Mucosa of descending colon (tissue), 3 donors: ENCODE measurements around the gene HEG1. TPM values are rescaled to one million over a fixed set of nuclear protein-coding genes. Genes with fewer than 3 reads are reported as not detected.

Experiments
- ATAC-seq: fragments of 200-7000 bp; cut with Tn5 transposase; one replicate; pipeline ENCODE4 v1.9.1; 2020; ENCODE audit warnings: mild to moderate bottlenecking, moderate library complexity
- DNase-seq, 3 donors: peaks; one replicate each; pipeline ENCODE4 v3.0.0-alpha.2; 2020
- H3K36me3 ChIP-seq: fragments of 200-600 bp; one replicate; pipeline ENCODE4 v1.8.0; 2021; ENCODE audit warnings: low read depth, mild to moderate bottlenecking
- H3K4me1 ChIP-seq: fragments of 200-600 bp; one replicate; pipeline ENCODE4 v1.8.0; 2021; ENCODE audit warnings: low read depth, mild to moderate bottlenecking
- H3K4me3 ChIP-seq: fragments of 200-600 bp; one replicate; pipeline ENCODE4 v1.8.0; 2021; ENCODE audit warnings: mild to moderate bottlenecking
- H3K9me3 ChIP-seq: fragments of 200-600 bp; one replicate; pipeline ENCODE4 v1.8.0; 2021; ENCODE audit warnings: mild to moderate bottlenecking
- CTCF ChIP-seq: fragments of 200-600 bp; IDR thresholded peaks from one replicate; pipeline ENCODE4 v1.8.0; 2022; ENCODE audit warnings: antibody characterized with exemption, mild to moderate bottlenecking
- intact Hi-C, 2 donors: fragments of 100-400 bp; cut with DNase I in 1 of 2; cut with micrococcal nuclease in 1 of 2; formaldehyde crosslinking; loops; one replicate each; pipeline versions ENCODE4 v1.11.0 to v1.11.1; 2022; cut with DNase I, micrococcal nuclease
- total RNA-seq, 3 donors: library from RNA; stranded (reverse); fragmentation: NEBNext Ultra II Directional in 2 of 3; extraction: Animal tissue kit (Norgen Biotek cat#: 25700) in 2 of 3; gene quantifications; one replicate each; pipeline versions ENCODE4 v1.2.1 to v1.2.4, GENCODE V29; 2021 to 2023
- donor health status: DM: no; HTN: no; CAD: no; lungs with moderate emphysema.
- donor health status: DM: no; HTN: no; CAD: no.
- donor health status: DM: no; HTN: yes; CAD: no.

HEG1 gene
- total RNA-seq, 3 donors from 2014 or later: 7.4 to 45.3 (median 15.0) TPM

DNA sequence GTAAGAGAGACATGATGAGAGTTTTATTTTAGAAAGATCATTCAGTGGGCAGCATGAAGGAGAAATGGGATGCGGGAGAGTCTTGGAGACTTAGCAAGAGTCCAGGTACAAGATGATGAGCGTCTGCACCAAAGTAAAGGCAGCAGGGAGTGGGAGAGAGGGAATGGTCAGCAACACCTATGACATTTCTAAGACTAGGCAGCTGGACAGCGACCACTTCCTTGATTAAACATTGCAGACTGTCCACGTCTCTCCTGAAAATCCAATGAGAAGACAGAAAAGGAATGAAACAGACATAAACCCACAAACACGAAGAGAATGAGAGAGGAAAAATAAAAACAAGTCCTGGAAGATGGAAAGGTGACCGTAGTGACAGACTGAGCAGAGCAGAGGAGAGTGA is 46.7 kb upstream of the HEG1 start:
- ATAC-seq (no peak), DNase-seq (no peak)
- Histone ChIP-seq H3K36me3 (no peaks in the 10 kb centered on the region), H3K4me3 (no peak overlapping the region), H3K4me1 (no peaks in the 10 kb centered on the region), H3K9me3 (no peaks in the 10 kb centered on the region)
- TF ChIP-seq CTCF: no peak
- intact Hi-C loops: no loop called here

- intact Hi-C loops: no loop called here
- H3K4me1 ChIP-seq: no peaks in the 10 kb centered on the region
- H3K9me3 ChIP-seq: no peaks in the 10 kb centered on the region
These were observed 43.0 kb upstream of the HEG1 start for GRCh38 chr3:125098611-125099291.

GRCh38 chr3:125090649-125091048 is 34.9 kb upstream of the HEG1 start:
- DNase-seq: no peak
- no peak overlapping the region for H3K4me3 ChIP-seq
- intact Hi-C loops: no loop called here

More at GRCh38 chr3:125098611-125099291, 43.0 kb upstream of the HEG1 start:
- DNase-seq (no peak), ATAC-seq (no peak)
- Histone ChIP-seq H3K36me3 (no peaks in the 10 kb centered on the region), H3K4me3 (no peak overlapping the region)
- no peak for TF ChIP-seq CTCF

DNA sequence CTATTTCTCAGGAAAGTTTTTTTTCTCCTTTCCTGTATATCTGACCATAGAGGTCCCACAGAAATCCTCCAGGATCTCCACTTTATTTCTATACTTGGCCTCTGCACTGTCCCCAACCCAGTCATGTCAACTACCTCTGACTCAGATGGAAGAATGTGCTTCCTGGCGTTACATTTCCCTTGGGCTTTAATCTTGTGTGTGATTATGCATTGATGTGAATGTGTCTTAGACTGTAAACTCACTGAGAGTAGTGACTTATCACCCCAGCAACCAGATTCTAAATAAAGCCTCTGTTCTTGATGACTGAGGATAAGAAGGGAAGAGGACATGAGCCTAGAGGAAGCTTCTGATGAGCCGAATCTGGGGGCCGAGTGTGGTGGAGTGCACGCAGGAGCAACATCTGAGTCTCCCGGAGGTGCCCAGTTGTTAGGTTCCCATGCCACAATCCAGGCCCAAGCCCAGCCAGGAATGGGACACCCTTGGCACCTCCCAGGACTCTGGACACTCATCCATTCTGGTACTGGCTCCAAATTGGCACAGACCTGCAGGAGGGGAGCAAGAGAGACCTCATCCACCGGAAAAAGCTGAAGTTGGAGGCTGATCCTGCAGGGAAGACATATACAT is 32.1 kb upstream of the HEG1 start:
- intact Hi-C loops: no loop called here
- TF ChIP-seq CTCF: no peak
- H3K9me3 ChIP-seq: no peaks in the 10 kb centered on the region
- DNase-seq: no peak
- no peak overlapping the region for H3K4me3 ChIP-seq
- H3K36me3 ChIP-seq: no peaks in the 10 kb centered on the region
- ATAC-seq: no peak
- no peaks in the 10 kb centered on the region for H3K4me1 ChIP-seq

More at GRCh38 chr3:125090649-125091048, 34.9 kb upstream of the HEG1 start:
- no peak for ATAC-seq
- no peaks in the 10 kb centered on the region for H3K4me1 ChIP-seq
- no peaks in the 10 kb centered on the region for H3K9me3 ChIP-seq
- H3K36me3 ChIP-seq: no peaks in the 10 kb centered on the region
- no peak for TF ChIP-seq CTCF

GRCh38 chr3:125085166-125085565 is 29.4 kb upstream of the HEG1 start:
- ATAC-seq (no peak), DNase-seq (no peak)
- H3K4me3 ChIP-seq: no peak overlapping the region
- no peaks in the 10 kb centered on the region for H3K4me1 ChIP-seq
- intact Hi-C loops: no loop called here
- no peak for TF ChIP-seq CTCF
- no peaks in the 10 kb centered on the region for H3K36me3 ChIP-seq
- H3K9me3 ChIP-seq: no peaks in the 10 kb centered on the region
